Sigmoid colon (tissue), 7 donors: ENCODE results near the gene FAM120B. TPM values are rescaled to one million over a fixed set of nuclear protein-coding genes. Genes with fewer than 3 reads are reported as not detected.

Source experiments
- DNase-seq: peaks from one replicate; pipeline ENCODE4 v3.0.0-alpha.2; 2019
- H3K27ac ChIP-seq, 4 donors: fragments of 200-600 bp; sonication (generic); one replicate each; pipeline ENCODE4 v1.5.1; 2016 to 2019; ENCODE audit warnings: mild to moderate bottlenecking in 1 of 4
- H3K27me3 ChIP-seq, 3 donors: fragments of 200-600 bp; sonication (generic); one replicate each; pipeline ENCODE4 v1.5.1; 2019; ENCODE audit warnings: mild to moderate bottlenecking in 1 of 3
- H3K36me3 ChIP-seq, 4 donors: fragments of 200-600 bp; sonication (generic); one replicate each; pipeline ENCODE4 v1.5.1; 2016 to 2019
- H3K4me1 ChIP-seq, 4 donors: fragments of 200-600 bp; sonication (generic); one replicate each; pipeline ENCODE4 v1.5.1; 2017 to 2019
- H3K4me3 ChIP-seq, 4 donors: fragments of 200-600 bp; sonication (generic); one replicate each; pipeline ENCODE4 v1.5.1; 2017 to 2019; ENCODE audit warnings: mild to moderate bottlenecking in 2 of 4, moderate library complexity in 1 of 4
- H3K9me3 ChIP-seq, 4 donors: fragments of 200-600 bp in 3 of 4; sonication (generic) in 3 of 4; one replicate each; pipeline versions ENCODE4 v1.5.1 to v1.6.1; 2013 to 2019
- CTCF ChIP-seq, 4 experiments: fragments of 450-650 bp in 3 of 4; fragments of 200-600 bp in 1 of 4; IDR thresholded peaks; one replicate each; pipeline ENCODE4 v1.5.1; 2016 to 2019; ENCODE audit warnings: antibody characterized with exemption in 4 of 4, mild to moderate bottlenecking in 3 of 4, moderate library complexity in 2 of 4
- EP300 ChIP-seq, 4 donors: sonication (generic); formaldehyde crosslinking; IDR thresholded peaks; one replicate each; pipeline ENCODE4 v1.6.1; 2017; ENCODE audit warnings: antibody characterized with exemption in 4 of 4
- POLR2A ChIP-seq, 2 donors: fragments of 450-650 bp; IDR thresholded peaks; one replicate each; pipeline ENCODE4 v1.6.1; 2016; ENCODE audit warnings: antibody characterized with exemption in 2 of 2, mild to moderate bottlenecking in 2 of 2, moderate library complexity in 2 of 2
- POLR2AphosphoS5 ChIP-seq, 4 donors: sonication (generic); formaldehyde crosslinking; IDR thresholded peaks; one replicate each; pipeline ENCODE4 v1.6.1; 2017; ENCODE audit warnings: antibody characterized with exemption in 4 of 4
- WGBS, 2 donors: extraction: QIAGEN DNeasy Blood & Tissue Kit; methylation state at CpG; one replicate each; pipeline ENCODE4 v1.1.7; 2013; 5-methylcytosine and 5-hydroxymethylcytosine counted together
- intact Hi-C: fragments of 100-400 bp; cut with DNase I; formaldehyde crosslinking; loops from one replicate; pipeline ENCODE4 v1.15.1; 2023
- polyA plus RNA-seq, 3 donors: library from polyadenylated mRNA; stranded (reverse); fragments of 200-250 nt; gene quantifications; one replicate each; pipeline ENCODE4 v1.2.3, GENCODE V29; 2013
- total RNA-seq, 4 donors: library from RNA; depleted of rRNA; stranded (reverse); fragments of >200 nt; gene quantifications; one replicate each; pipeline ENCODE4 v1.1.0, GENCODE V29; 2016
- donor health status: healthy with polysubstance abuse.
- donor health status: Bipolar disorder and iron deficiency.
- donor health status: healthy.

FAM120B gene
- total and polyA plus RNA-seq, 7 donors = 5.5 to 55.0 (median 29.6) TPM

- Histone ChIP-seq H3K4me3 (no peak overlapping the region), H3K36me3 (peaks cover 0 to 16% (median 0%) of the 10 kb centered on the region in 4 donors), H3K4me1 (peaks cover 0 to 24% (median 23%) of the 10 kb centered on the region in 4 donors), H3K27ac (no peak overlapping the region), H3K27me3 (peaks cover 24 to 50% (median 41%) of the 10 kb centered on the region in 3 donors), H3K9me3 (no peaks in the 10 kb centered on the region)
- WGBS, 2 donors = 15 to 49% methylated on average over 26 of the region's 26 CpGs
- intact Hi-C loops = no loop called here
- no peak for TF ChIP-seq POLR2A (IDR thresholded peaks at IDR 0.05)
- no peak for TF ChIP-seq POLR2AphosphoS5 (IDR thresholded peaks at IDR 0.05)
- TF ChIP-seq EP300 (IDR thresholded peaks at IDR 0.05) = no peak
- TF ChIP-seq CTCF (IDR thresholded peaks at IDR 0.05) = no peak
- peak; percentile 65 for DNase-seq
Measured at GRCh38 chr6:170286246-170286933, 20.2 kb upstream of the FAM120B start.

DNA sequence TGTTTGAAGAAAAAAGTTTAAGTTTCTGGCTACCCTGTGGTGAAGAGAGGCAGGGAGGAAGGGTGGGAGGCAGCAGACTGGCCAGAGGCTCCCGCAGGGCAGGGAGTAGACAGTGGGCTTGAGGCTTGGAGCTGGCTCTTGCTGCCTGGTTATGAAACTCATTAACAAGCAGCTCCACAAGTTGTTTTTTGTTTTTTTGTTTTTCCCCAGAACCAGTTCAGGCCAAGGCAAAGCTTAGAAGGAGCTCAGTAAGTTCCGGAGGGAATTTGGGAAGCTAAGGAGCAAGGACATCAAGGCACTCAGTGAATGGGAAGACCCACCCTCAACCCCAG lies 19.7 kb upstream of the FAM120B start:
- H3K4me1 ChIP-seq = peaks cover 0 to 29% (median 28%) of the 10 kb centered on the region in 4 donors
- H3K4me3 ChIP-seq = no peak overlapping the region
- no peak for DNase-seq
- 40 to 70% methylated on average over 2 of the region's 2 CpGs for WGBS, 2 donors
- H3K27me3 ChIP-seq = peaks cover 29 to 55% (median 46%) of the 10 kb centered on the region in 3 donors
- intact Hi-C loops = no loop called here
- H3K36me3 ChIP-seq = peaks cover 0 to 16% (median 0%) of the 10 kb centered on the region in 4 donors
- no peak overlapping the region for H3K27ac ChIP-seq
- H3K9me3 ChIP-seq = no peaks in the 10 kb centered on the region
- TF ChIP-seq POLR2A (IDR thresholded peaks at IDR 0.05) (no peak), POLR2AphosphoS5 (IDR thresholded peaks at IDR 0.05) (no peak), EP300 (IDR thresholded peaks at IDR 0.05) (no peak), CTCF (IDR thresholded peaks at IDR 0.05) (no peak)

DNA sequence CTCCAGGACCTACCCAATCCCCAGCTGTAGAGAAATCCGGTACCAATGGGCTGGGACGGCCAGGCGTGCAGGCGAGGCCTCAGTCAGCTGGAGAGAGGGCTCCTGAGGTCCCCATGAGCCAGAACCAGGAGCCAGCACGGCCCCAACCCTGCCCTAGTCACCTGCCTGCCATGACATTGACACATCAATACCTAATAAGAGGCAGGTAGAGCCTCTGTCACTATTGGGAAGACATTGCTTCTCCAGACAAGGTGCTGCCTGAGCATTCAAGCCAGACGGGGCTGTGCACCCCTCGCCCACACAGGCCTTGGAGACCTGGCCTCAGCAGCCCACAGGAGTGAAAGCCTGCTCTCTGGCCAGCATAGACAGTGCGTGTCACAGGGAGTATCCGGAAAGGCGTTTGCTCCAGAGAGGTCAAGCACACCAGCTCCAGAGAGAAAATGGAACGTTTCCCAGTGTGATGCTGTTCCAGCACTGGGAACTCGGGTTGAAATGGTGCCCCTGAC lies 19.1 kb upstream of the FAM120B start:
- Histone ChIP-seq H3K4me1 (peaks cover 0 to 34% (median 33%) of the 10 kb centered on the region in 4 donors), H3K9me3 (no peaks in the 10 kb centered on the region), H3K27me3 (peaks cover 32 to 61% (median 51%) of the 10 kb centered on the region in 3 donors), H3K27ac (no peak overlapping the region), H3K4me3 (no peak overlapping the region), H3K36me3 (peaks cover 0 to 16% (median 0%) of the 10 kb centered on the region in 4 donors)
- peak; percentile 63 for DNase-seq
- TF ChIP-seq CTCF (IDR thresholded peaks at IDR 0.05) (no peak), POLR2A (IDR thresholded peaks at IDR 0.05) (no peak), EP300 (IDR thresholded peaks at IDR 0.05) (no peak), POLR2AphosphoS5 (IDR thresholded peaks at IDR 0.05) (no peak)
- intact Hi-C loops = no loop called here
- 66 to 81% methylated on average over 12 of the region's 12 CpGs for WGBS, 2 donors

- Histone ChIP-seq H3K9me3 (no peaks in the 10 kb centered on the region), H3K36me3 (peaks cover 0 to 11% (median 0%) of the 10 kb centered on the region in 4 donors), H3K4me3 (no peak overlapping the region), H3K4me1 (peaks cover 0 to 42% (median 40%) of the 10 kb centered on the region in 4 donors), H3K27ac (no peak overlapping the region), H3K27me3 (peaks cover 40 to 65% (median 59%) of the 10 kb centered on the region in 3 donors)
- TF ChIP-seq POLR2AphosphoS5 (IDR thresholded peaks at IDR 0.05) = no peak
- no peak for TF ChIP-seq EP300 (IDR thresholded peaks at IDR 0.05)
- TF ChIP-seq CTCF (IDR thresholded peaks at IDR 0.05) = no peak
- TF ChIP-seq POLR2A (IDR thresholded peaks at IDR 0.05) = no peak
- 59 to 75% methylated on average over 33 of the region's 33 CpGs for WGBS, 2 donors
- intact Hi-C loops = loop anchor here (2.0 kb wide), 1 partner anchor 457 kb away; no protein-coding TSS in a partner anchor
- DNase-seq = peak; percentile 61
Measured at GRCh38 chr6:170288091-170288631, 18.4 kb upstream of the FAM120B start.
